Right lobe of liver (tissue), 6 donors: ENCODE results near the gene RGS13. TPM values are rescaled to one million over a fixed set of nuclear protein-coding genes. Genes with fewer than 3 reads are reported as not detected.

ENCODE experiments used
- ATAC-seq, 4 donors: fragments of 200-7000 bp; cut with Tn5 transposase; one replicate each; pipeline ENCODE4 v1.9.1; 2020; ENCODE audit warnings: mild to moderate bottlenecking in 4 of 4, moderate library complexity in 4 of 4
- DNase-seq, 3 donors: peaks; one replicate each; pipeline ENCODE4 v3.0.0-alpha.2; 2020
- H3K27ac ChIP-seq, 3 donors: fragments of 200-600 bp; one replicate each; pipeline ENCODE4 v1.8.0; 2022
- H3K27me3 ChIP-seq, 2 donors: fragments of 200-600 bp; one replicate each; pipeline ENCODE4 v1.8.0; 2022
- H3K36me3 ChIP-seq, 4 donors: fragments of 200-600 bp; sonication (generic) in 1 of 4; one replicate each; pipeline versions ENCODE4 v1.5.1 to v1.8.0; 2017 to 2022; ENCODE audit warnings: control low read depth in 1 of 4
- H3K4me1 ChIP-seq, 4 donors: fragments of 200-600 bp; sonication (generic) in 1 of 4; one replicate each; pipeline versions ENCODE4 v1.5.1 to v1.8.0; 2017 to 2022; ENCODE audit warnings: control low read depth in 1 of 4
- H3K4me3 ChIP-seq, 3 donors: fragments of 200-600 bp; one replicate each; pipeline ENCODE4 v1.8.0; 2022
- H3K9me3 ChIP-seq, 4 donors: fragments of 200-600 bp; sonication (generic) in 1 of 4; one replicate each; pipeline versions ENCODE4 v1.5.1 to v1.8.0; 2017 to 2022; ENCODE audit warnings: control low read depth in 1 of 4
- CTCF ChIP-seq, 4 donors: fragments of 200-600 bp in 3 of 4; fragments of 450-650 bp in 1 of 4; IDR thresholded peaks; one replicate each; pipeline versions ENCODE4 v1.5.1 to v1.8.0; 2016 to 2022; ENCODE audit warnings: antibody characterized with exemption in 4 of 4, mild to moderate bottlenecking in 2 of 4
- POLR2A ChIP-seq: fragments of 450-650 bp; IDR thresholded peaks from one replicate; pipeline ENCODE4 v1.6.1; 2017; ENCODE audit warnings: antibody characterized with exemption, mild to moderate bottlenecking
- WGBS: methylation state at CpG from one replicate; pipeline ENCODE4 v1.1.6; 2018; ENCODE audit warnings: low coverage, low lambda C conversion rate; ENCODE audit not compliant: insufficient coverage; ENCODE audit errors: missing lambda C conversion rate; 5-methylcytosine and 5-hydroxymethylcytosine counted together
- intact Hi-C, 2 donors: fragments of 100-400 bp; cut with DNase I; formaldehyde crosslinking; loops; one replicate each; pipeline versions ENCODE4 v1.11.2 to v1.14.1; 2022
- total RNA-seq, 6 experiments: library from RNA; depleted of rRNA in 2 of 6; stranded (reverse); fragments of >200 nt in 2 of 6; fragmentation: NEBNext Ultra II Directional in 3 of 6; extraction: Animal tissue kit (Norgen Biotek cat#: 25700) in 3 of 6; gene quantifications; one replicate each; pipeline versions ENCODE4 v1.1.0 to v1.2.4, GENCODE V29; 2016 to 2023
- donor health status: DM: no; HTN: yes; CAD: no.
- donor health status: DM: no; HTN: no; CAD: no.
- donor health status: DM: no; HTN: no; CAD: no.
- donor health status: DM: no; HTN: yes; CAD: no.
- donor health status: DM: no; HTN: yes; CAD: no.

Gene RGS13
- total RNA-seq, 6 experiments from 2014 or later: not detected

- no peak for TF ChIP-seq CTCF (IDR thresholded peaks at IDR 0.05)
- TF ChIP-seq POLR2A: no peak
- Histone ChIP-seq H3K27ac (no peak overlapping the region), H3K4me1 (peaks cover 0 to 25% (median 12%) of the 10 kb centered on the region in 4 donors), H3K36me3 (no peaks in the 10 kb centered on the region), H3K27me3 (no peaks in the 10 kb centered on the region), H3K9me3 (no peaks in the 10 kb centered on the region), H3K4me3 (no peak overlapping the region)
- intact Hi-C loops: no loop called here
- DNase-seq (no peak), ATAC-seq (peak in 2 of 4 donors; percentile 50 to 55)
These were observed 64.9 kb downstream of the RGS13 start for GRCh38 chr1:192700834-192701271.

- peak overlapping the region in 1 of 3 donors; percentile 15 for H3K27ac ChIP-seq
- peaks cover 0 to 25% (median 12%) of the 10 kb centered on the region in 4 donors for H3K4me1 ChIP-seq
- no peaks in the 10 kb centered on the region for H3K27me3 ChIP-seq
- H3K9me3 ChIP-seq: no peaks in the 10 kb centered on the region
- intact Hi-C loops: no loop called here
- peak; percentile 69 to 88 (median 84) for ATAC-seq
- 32% methylated on average over 4 of the region's 4 CpGs for WGBS
- H3K4me3 ChIP-seq: no peak overlapping the region
- no peak for DNase-seq
- no peak for TF ChIP-seq POLR2A
- TF ChIP-seq CTCF (IDR thresholded peaks at IDR 0.05): no peak
- no peaks in the 10 kb centered on the region for H3K36me3 ChIP-seq
These were observed 66.4 kb downstream of the RGS13 start for GRCh38 chr1:192702212-192702902.

GRCh38 chr1:192703283-192704206, 67.6 kb downstream of the RGS13 start:
- H3K36me3 ChIP-seq: no peaks in the 10 kb centered on the region
- peaks cover 0 to 25% (median 12%) of the 10 kb centered on the region in 4 donors for H3K4me1 ChIP-seq
- H3K27ac ChIP-seq: no peak overlapping the region
- H3K9me3 ChIP-seq: no peaks in the 10 kb centered on the region
- no peaks in the 10 kb centered on the region for H3K27me3 ChIP-seq
- WGBS: 78% methylated on average over 5 of the region's 5 CpGs
- TF ChIP-seq POLR2A (no peak), CTCF (IDR thresholded peaks at IDR 0.05) (no peak)
- ATAC-seq (no peak), DNase-seq (no peak)
- intact Hi-C loops: no loop called here
- H3K4me3 ChIP-seq: no peak overlapping the region

- Histone ChIP-seq H3K9me3 (no peaks in the 10 kb centered on the region), H3K4me1 (peaks cover 0 to 25% (median 12%) of the 10 kb centered on the region in 4 donors), H3K36me3 (no peaks in the 10 kb centered on the region), H3K4me3 (no peak overlapping the region), H3K27me3 (no peaks in the 10 kb centered on the region), H3K27ac (no peak overlapping the region)
- no peak for TF ChIP-seq POLR2A
- no peak for TF ChIP-seq CTCF (IDR thresholded peaks at IDR 0.05)
- 96% methylated on average over 2 of the region's 2 CpGs for WGBS
- no peak for DNase-seq
- ATAC-seq: no peak
- intact Hi-C loops: no loop called here
These were observed 69.6 kb downstream of the RGS13 start for GRCh38 chr1:192705510-192705909.
